Mesendoderm (in vitro differentiated cells): ENCODE measurements around the gene C10orf88.

Experiments used
- DNase-seq: peaks from one replicate; pipeline ENCODE4 v3.0.0; 2013
- H2AK5ac ChIP-seq: 2 replicates; pipeline ENCODE4 v1.6.1; 2013; ENCODE audit warnings: low read length, inconsistent platforms
- H2BK120ac ChIP-seq: 2 replicates; pipeline ENCODE4 v1.6.1; 2013; ENCODE audit warnings: low read depth, mild to moderate bottlenecking, low read length, moderate library complexity, mixed read lengths
- H2BK15ac ChIP-seq: replicated peaks from 2 replicates; pipeline ENCODE4 v1.6.1; 2013; ENCODE audit warnings: low read depth, mild to moderate bottlenecking, moderate library complexity
- H2BK5ac ChIP-seq: 2 replicates; pipeline ENCODE4 v1.6.1; 2013; ENCODE audit warnings: low read length, inconsistent platforms
- H3K18ac ChIP-seq: 2 replicates; pipeline ENCODE4 v1.6.1; 2013; ENCODE audit warnings: mild to moderate bottlenecking, low read length, mixed read lengths
- H3K23ac ChIP-seq: one replicate; pipeline ENCODE4 v1.6.1; 2013; ENCODE audit warnings: low read length
- H3K27ac ChIP-seq: 2 replicates; pipeline ENCODE4 v1.5.1; 2013; ENCODE audit warnings: low read depth, mild to moderate bottlenecking, inconsistent platforms, low read length, moderate library complexity
- H3K27me3 ChIP-seq: 2 replicates; pipeline ENCODE4 v1.6.1; 2013; ENCODE audit warnings: low read length, control low read depth, mild to moderate bottlenecking, inconsistent platforms; ENCODE audit not compliant: insufficient read depth, poor library complexity
- H3K36me3 ChIP-seq: 2 replicates; pipeline ENCODE4 v1.6.1; 2013; ENCODE audit warnings: low read length, inconsistent platforms; ENCODE audit not compliant: control insufficient read depth, insufficient read depth
- H3K4ac ChIP-seq: one replicate; pipeline ENCODE4 v1.6.1; 2013; ENCODE audit warnings: low read depth, mild to moderate bottlenecking, low read length, moderate library complexity
- H3K4me1 ChIP-seq: 2 replicates; pipeline ENCODE4 v1.6.1; 2013; ENCODE audit warnings: low read depth, low read length, inconsistent platforms; ENCODE audit not compliant: control insufficient read depth
- H3K4me2 ChIP-seq: 2 replicates; pipeline ENCODE4 v1.6.1; 2013; ENCODE audit warnings: low read length
- H3K4me3 ChIP-seq: 2 replicates; pipeline ENCODE4 v1.5.1; 2013; ENCODE audit warnings: mild to moderate bottlenecking, low read length
- H3K56ac ChIP-seq: one replicate; pipeline ENCODE4 v1.6.1; 2013; ENCODE audit warnings: low read length
- H3K79me1 ChIP-seq: 2 replicates; pipeline ENCODE4 v1.6.1; 2013; ENCODE audit warnings: low read length, inconsistent platforms
- H3K79me2 ChIP-seq: 2 replicates; pipeline ENCODE4 v1.6.1; 2013; ENCODE audit warnings: mild to moderate bottlenecking, low read length; ENCODE audit not compliant: control insufficient read depth, insufficient read depth
- H3K9ac ChIP-seq: 2 replicates; pipeline ENCODE4 v1.6.1; 2013; ENCODE audit warnings: low read length, inconsistent platforms
- H4K5ac ChIP-seq: one replicate; pipeline ENCODE4 v1.6.1; 2013; ENCODE audit warnings: low read length
- H4K8ac ChIP-seq: one replicate; pipeline ENCODE4 v1.6.1; 2013; ENCODE audit warnings: low read depth, mild to moderate bottlenecking, control low read depth, low read length, moderate library complexity
- WGBS: extraction: QIAGEN DNeasy Blood & Tissue Kit; methylation state at CpG from one replicate; pipeline ENCODE4 v1.1.7; 2013; ENCODE audit warnings: low lambda C conversion rate, missing lambda C conversion rate; ENCODE audit not compliant: insufficient coverage; ENCODE audit errors: extremely low coverage; 5-methylcytosine and 5-hydroxymethylcytosine counted together

C10orf88 gene

GRCh38 chr10:122962405-122962804 is 8.4 kb upstream of the C10orf88 start:
- no peak overlapping the region for H3K4me2 ChIP-seq
- H2BK5ac ChIP-seq, result no peak overlapping the region
- H3K4me1 ChIP-seq, result no peaks in the 10 kb centered on the region
- H3K36me3 ChIP-seq, result no peaks in the 10 kb centered on the region
- H3K4ac ChIP-seq, result no peak overlapping the region
- no peak overlapping the region for H3K9ac ChIP-seq
- H3K4me3 ChIP-seq, result no peak overlapping the region
- no peak overlapping the region for H4K5ac ChIP-seq
- WGBS, result no CpG with 5 or more reads among the region's 3 CpGs
- no peak overlapping the region for H4K8ac ChIP-seq
- no peaks in the 10 kb centered on the region for H3K79me2 ChIP-seq
- H3K56ac ChIP-seq, result no peak overlapping the region
- no peak overlapping the region for H2BK120ac ChIP-seq
- no peak overlapping the region for H3K23ac ChIP-seq
- DNase-seq, result no peak
- no peak overlapping the region for H2AK5ac ChIP-seq
- no peaks in the 10 kb centered on the region for H3K27me3 ChIP-seq
- H3K79me1 ChIP-seq, result no peaks in the 10 kb centered on the region
- no peak overlapping the region for H3K18ac ChIP-seq
- no peak overlapping the region for H2BK15ac ChIP-seq
- no peak overlapping the region for H3K27ac ChIP-seq

DNA sequence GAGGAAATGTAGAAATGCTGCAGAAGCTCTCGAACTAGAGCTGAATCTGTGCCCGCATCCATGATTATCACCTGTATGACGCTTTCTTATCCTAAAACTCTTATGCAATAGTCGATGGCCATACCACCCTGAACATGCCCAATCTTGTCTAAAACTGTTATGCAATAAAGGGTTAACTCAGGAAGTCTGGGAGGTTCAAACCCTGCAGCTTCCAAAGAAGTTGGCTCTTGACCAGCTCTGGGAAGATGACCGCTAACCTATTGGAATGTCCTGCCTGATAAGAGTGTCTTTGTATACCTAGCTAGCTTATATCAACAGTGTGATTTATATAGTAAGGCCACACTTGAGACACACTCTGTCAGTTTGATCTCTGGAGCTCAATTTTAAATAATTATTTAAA is 3.4 kb upstream of the C10orf88 start:
- no CpG with 5 or more reads among the region's 5 CpGs for WGBS
- Histone ChIP-seq H2AK5ac (no peak overlapping the region), H3K23ac (no peak overlapping the region), H3K36me3 (no peaks in the 10 kb centered on the region), H2BK5ac (no peak overlapping the region), H3K56ac (no peak overlapping the region), H3K4me1 (no peaks in the 10 kb centered on the region), H3K4me2 (no peak overlapping the region), H3K9ac (no peak overlapping the region), H4K5ac (no peak overlapping the region), H2BK120ac (no peak overlapping the region), H3K79me1 (no peaks in the 10 kb centered on the region), H3K79me2 (no peaks in the 10 kb centered on the region), H2BK15ac (no peak overlapping the region), H3K18ac (no peak overlapping the region), H4K8ac (no peak overlapping the region), H3K27ac (no peak overlapping the region), H3K27me3 (no peaks in the 10 kb centered on the region), H3K4me3 (no peak overlapping the region), H3K4ac (no peak overlapping the region)
- DNase-seq, result no peak

GRCh38 chr10:122955892-122956291 is 1.9 kb upstream of the C10orf88 start:
- no peak overlapping the region for H3K4ac ChIP-seq
- H3K27ac ChIP-seq, result no peak overlapping the region
- no peak overlapping the region for H3K4me2 ChIP-seq
- H3K36me3 ChIP-seq, result no peaks in the 10 kb centered on the region
- H3K9ac ChIP-seq, result no peak overlapping the region
- no peak overlapping the region for H3K18ac ChIP-seq
- H3K4me3 ChIP-seq, result no peak overlapping the region
- H2BK5ac ChIP-seq, result no peak overlapping the region
- WGBS, result no CpG with 5 or more reads among the region's 1 CpG
- no peak overlapping the region for H2AK5ac ChIP-seq
- H3K79me1 ChIP-seq, result no peaks in the 10 kb centered on the region
- no peak overlapping the region for H3K23ac ChIP-seq
- H3K4me1 ChIP-seq, result no peaks in the 10 kb centered on the region
- no peaks in the 10 kb centered on the region for H3K27me3 ChIP-seq
- no peak overlapping the region for H4K5ac ChIP-seq
- no peaks in the 10 kb centered on the region for H3K79me2 ChIP-seq
- no peak overlapping the region for H4K8ac ChIP-seq
- H3K56ac ChIP-seq, result no peak overlapping the region
- H2BK15ac ChIP-seq, result no peak overlapping the region
- H2BK120ac ChIP-seq, result no peak overlapping the region
- no peak for DNase-seq

- H2AK5ac ChIP-seq, result no peak overlapping the region
- H3K56ac ChIP-seq, result no peak overlapping the region
- H4K5ac ChIP-seq, result no peak overlapping the region
- no peak overlapping the region for H3K4ac ChIP-seq
- WGBS, result no CpG with 5 or more reads among the region's 13 CpGs
- H2BK5ac ChIP-seq, result no peak overlapping the region
- no peaks in the 10 kb centered on the region for H3K79me1 ChIP-seq
- no peak overlapping the region for H3K18ac ChIP-seq
- no peak overlapping the region for H3K4me3 ChIP-seq
- no peaks in the 10 kb centered on the region for H3K27me3 ChIP-seq
- H4K8ac ChIP-seq, result no peak overlapping the region
- H3K36me3 ChIP-seq, result no peaks in the 10 kb centered on the region
- no peaks in the 10 kb centered on the region for H3K4me1 ChIP-seq
- H3K23ac ChIP-seq, result no peak overlapping the region
- DNase-seq, result no peak
- no peaks in the 10 kb centered on the region for H3K79me2 ChIP-seq
- H2BK120ac ChIP-seq, result no peak overlapping the region
- H2BK15ac ChIP-seq, result no peak overlapping the region
- H3K4me2 ChIP-seq, result no peak overlapping the region
- no peak overlapping the region for H3K27ac ChIP-seq
- H3K9ac ChIP-seq, result no peak overlapping the region
Observed at GRCh38 chr10:122954731-122955050, 664 bp upstream of the C10orf88 start.

- Histone ChIP-seq H3K4me3 (no peak overlapping the region), H3K56ac (no peak overlapping the region), H2BK120ac (no peak overlapping the region), H4K8ac (no peak overlapping the region), H2BK5ac (no peak overlapping the region), H3K23ac (no peak overlapping the region), H3K79me1 (no peaks in the 10 kb centered on the region), H3K79me2 (no peaks in the 10 kb centered on the region), H3K9ac (no peak overlapping the region), H3K18ac (no peak overlapping the region), H3K4me1 (no peaks in the 10 kb centered on the region), H4K5ac (no peak overlapping the region), H3K36me3 (peaks cover 2% of the 10 kb centered on the region), H3K27me3 (no peaks in the 10 kb centered on the region), H3K27ac (no peak overlapping the region), H2AK5ac (no peak overlapping the region), H3K4me2 (no peak overlapping the region), H3K4ac (no peak overlapping the region), H2BK15ac (no peak overlapping the region)
- DNase-seq, result no peak
- no CpG with 5 or more reads among the region's 3 CpGs for WGBS
Observed at GRCh38 chr10:122949296-122949695, 4.7 kb downstream of the C10orf88 start.

DNA sequence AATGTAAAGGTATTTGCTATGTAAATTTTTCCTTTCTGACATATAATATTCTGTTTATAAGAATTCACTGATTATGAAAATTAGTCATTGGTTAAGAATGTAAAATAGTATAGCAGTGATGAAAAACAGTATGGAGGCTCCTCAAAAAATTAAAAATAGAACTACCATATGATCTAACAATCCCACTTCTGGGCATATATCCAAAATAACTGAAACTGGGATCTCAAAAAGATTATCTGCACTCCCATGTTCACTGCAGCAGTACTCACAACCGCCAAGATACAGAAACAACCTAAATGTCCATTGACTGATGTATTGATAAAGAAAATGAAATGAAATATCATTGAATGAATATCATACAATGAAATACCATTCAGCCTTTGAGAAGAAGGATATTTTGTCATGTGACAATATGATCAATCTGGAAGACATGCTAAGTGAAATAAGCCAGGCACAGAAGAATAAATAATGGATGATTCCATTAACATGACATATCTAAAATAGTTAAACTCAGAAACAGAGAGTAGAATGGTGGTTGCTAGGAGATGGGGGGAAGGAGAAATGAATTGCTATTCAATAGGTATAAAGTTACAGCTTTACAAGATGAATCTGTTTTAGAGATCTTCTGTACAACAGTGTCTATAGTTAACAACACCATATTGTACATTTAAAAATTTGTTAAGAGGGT is 14.0 kb downstream of the C10orf88 start:
- DNase-seq, result no peak
- no peak overlapping the region for H2BK120ac ChIP-seq
- no CpG with 5 or more reads among the region's 1 CpG for WGBS
- no peak overlapping the region for H2AK5ac ChIP-seq
- H3K18ac ChIP-seq, result no peak overlapping the region
- no peaks in the 10 kb centered on the region for H3K4me1 ChIP-seq
- no peak overlapping the region for H2BK5ac ChIP-seq
- H3K79me2 ChIP-seq, result no peaks in the 10 kb centered on the region
- H3K27ac ChIP-seq, result no peak overlapping the region
- H3K23ac ChIP-seq, result no peak overlapping the region
- H3K36me3 ChIP-seq, result no peaks in the 10 kb centered on the region
- no peak overlapping the region for H3K56ac ChIP-seq
- H4K5ac ChIP-seq, result no peak overlapping the region
- H3K4me2 ChIP-seq, result no peak overlapping the region
- no peak overlapping the region for H2BK15ac ChIP-seq
- H3K9ac ChIP-seq, result no peak overlapping the region
- no peak overlapping the region for H4K8ac ChIP-seq
- H3K79me1 ChIP-seq, result no peaks in the 10 kb centered on the region
- no peak overlapping the region for H3K4ac ChIP-seq
- no peak overlapping the region for H3K4me3 ChIP-seq
- no peaks in the 10 kb centered on the region for H3K27me3 ChIP-seq
